ENCODE results near the gene TESMIN. TPM values are rescaled to one million over a fixed set of nuclear protein-coding genes. Genes with fewer than 3 reads are reported as not detected.

The TESMIN gene
- total RNA-seq, 1 experiment from 2014 or later: 45.2 TPM

DNA sequence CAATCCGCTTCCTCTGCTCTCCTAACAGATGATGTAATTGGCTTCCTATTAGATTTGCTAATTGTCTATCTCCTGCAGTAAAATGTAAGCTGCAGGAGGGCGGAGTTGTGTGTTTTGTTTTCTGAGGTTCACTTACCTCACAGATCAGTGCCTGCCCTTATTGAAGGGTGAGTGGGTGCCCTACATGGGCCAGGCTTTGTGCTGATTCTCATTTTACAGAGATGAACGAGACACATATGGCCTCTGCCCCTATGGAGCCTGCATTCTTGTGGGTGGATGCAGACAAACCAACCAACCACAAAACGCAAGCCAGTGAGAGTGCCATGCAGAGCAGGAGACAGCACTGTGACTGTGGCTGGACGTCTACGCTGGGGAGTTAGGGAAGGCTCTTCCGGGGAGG is 9.9 kb downstream of the TESMIN start:
- H4K8ac ChIP-seq (replicated peaks; ENCODE audit: insufficient read length, low read depth, low read length): no peak overlapping the region
- no peaks in the 10 kb centered on the region for H3K27me3 Mint-ChIP-seq (ENCODE audit: low read depth)
- TF ChIP-seq, protein P1, sequence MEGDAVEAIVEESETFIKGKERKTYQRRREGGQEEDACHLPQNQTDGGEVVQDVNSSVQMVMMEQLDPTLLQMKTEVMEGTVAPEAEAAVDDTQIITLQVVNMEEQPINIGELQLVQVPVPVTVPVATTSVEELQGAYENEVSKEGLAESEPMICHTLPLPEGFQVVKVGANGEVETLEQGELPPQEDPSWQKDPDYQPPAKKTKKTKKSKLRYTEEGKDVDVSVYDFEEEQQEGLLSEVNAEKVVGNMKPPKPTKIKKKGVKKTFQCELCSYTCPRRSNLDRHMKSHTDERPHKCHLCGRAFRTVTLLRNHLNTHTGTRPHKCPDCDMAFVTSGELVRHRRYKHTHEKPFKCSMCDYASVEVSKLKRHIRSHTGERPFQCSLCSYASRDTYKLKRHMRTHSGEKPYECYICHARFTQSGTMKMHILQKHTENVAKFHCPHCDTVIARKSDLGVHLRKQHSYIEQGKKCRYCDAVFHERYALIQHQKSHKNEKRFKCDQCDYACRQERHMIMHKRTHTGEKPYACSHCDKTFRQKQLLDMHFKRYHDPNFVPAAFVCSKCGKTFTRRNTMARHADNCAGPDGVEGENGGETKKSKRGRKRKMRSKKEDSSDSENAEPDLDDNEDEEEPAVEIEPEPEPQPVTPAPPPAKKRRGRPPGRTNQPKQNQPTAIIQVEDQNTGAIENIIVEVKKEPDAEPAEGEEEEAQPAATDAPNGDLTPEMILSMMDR (conservative IDR thresholded peaks at IDR 0.05): no peak
- peaks cover 12 to 72% (median 56%) of the 10 kb centered on the region in 3 experiments; a peak in 6 of 7 replicates for H3K36me3 Mint-ChIP-seq (ENCODE audit: insufficient read depth in 1 of 3, low read depth in 3 of 3)
- H4K20me1 ChIP-seq (ENCODE audit: control insufficient read depth, insufficient read depth, insufficient read length): no peaks in the 10 kb centered on the region
- H3T11ph ChIP-seq (ENCODE audit: low read length): no peak overlapping the region
- no peak overlapping the region for H2AK5ac ChIP-seq (ENCODE audit: insufficient read length, low read length)
- no CpG with 5 or more reads among the region's 7 CpGs for WGBS (ENCODE audit: extremely low coverage, insufficient read length, low lambda C conversion rate)
- no peak overlapping the region for H4K5ac ChIP-seq (ENCODE audit: insufficient read length, low read depth, low read length)
- no peaks in the 10 kb centered on the region for H3K79me1 ChIP-seq (ENCODE audit: insufficient read depth, low read depth, low read length, poor library complexity, severe bottlenecking)
- H3K9ac ChIP-seq (ENCODE audit: extremely low read depth, insufficient read length, low read length): no peak overlapping the region
- no peak overlapping the region for H3K56ac ChIP-seq (ENCODE audit: insufficient read length, low read depth, low read length)
- no peak overlapping the region for H3K4me2 ChIP-seq (ENCODE audit: insufficient read depth, insufficient read length, low read length)
- H3K4ac ChIP-seq (ENCODE audit: low read depth, low read length): no peak overlapping the region
- H3K9me3 ChIP-seq (ENCODE audit: control insufficient read depth, low read depth, low read length): no peaks in the 10 kb centered on the region
- H3K4me3 Mint-ChIP-seq: peak overlapping the region in 1 of 2 experiments; percentile 1; a peak in 1 of 5 replicates
- H3K18ac ChIP-seq (ENCODE audit: insufficient read length, low read depth, low read length): no peak overlapping the region
- no peaks in the 10 kb centered on the region for H3K23me2 ChIP-seq (ENCODE audit: insufficient read length, low read depth, low read length, poor library complexity, severe bottlenecking)
- peak overlapping the region in 2 of 3 experiments; percentile 37 to 51; a peak in 2 of 7 replicates for H3K27ac Mint-ChIP-seq
- H2BK20ac ChIP-seq (ENCODE audit: low read depth, low read length, poor library complexity, severe bottlenecking): no peak overlapping the region
- no peak for DNase-seq
- H3K9me3 Mint-ChIP-seq: no peaks in the 10 kb centered on the region
- H3K23ac ChIP-seq (ENCODE audit: insufficient read length, low read depth, low read length): no peak overlapping the region
- H2BK5ac ChIP-seq (ENCODE audit: insufficient read length, low read length): no peak overlapping the region
- H3K4me1 Mint-ChIP-seq: peaks cover 9 to 13% of the 10 kb centered on the region in 2 experiments
- H3K27ac ChIP-seq (ENCODE audit: insufficient read length, low read depth, low read length): no peak overlapping the region
- no peak overlapping the region for H3K14ac ChIP-seq (ENCODE audit: insufficient read depth, low read length)
- no peaks in the 10 kb centered on the region for H3K79me2 ChIP-seq (ENCODE audit: insufficient read depth, low read length)
- no peaks in the 10 kb centered on the region for H3K4me1 ChIP-seq (ENCODE audit: insufficient read depth, low read length)
- H2AFZ ChIP-seq (ENCODE audit: low read length): no peak overlapping the region
- no peak overlapping the region for H4K91ac ChIP-seq (ENCODE audit: insufficient read length, low read depth, low read length)
- H2BK120ac ChIP-seq (ENCODE audit: low read depth, low read length, poor library complexity, severe bottlenecking): no peak overlapping the region
- no peak overlapping the region for H2BK15ac ChIP-seq (ENCODE audit: low read depth, low read length)
- H3K27me3 ChIP-seq (ENCODE audit: insufficient read depth, low read length): no peaks in the 10 kb centered on the region
- H2BK12ac ChIP-seq (ENCODE audit: insufficient read length, low read depth, low read length): no peak overlapping the region
